ENCODE results near the gene MMGT1. TPM values are rescaled to one million over a fixed set of nuclear protein-coding genes. Genes with fewer than 3 reads are reported as not detected.

The MMGT1 gene
- total RNA-seq, 1 experiment from 2014 or later, result 22.6 TPM

- Histone ChIP-seq H3K14ac (ENCODE audit: insufficient read depth, low read length) (no peak overlapping the region), H3K18ac (ENCODE audit: insufficient read length, low read depth, low read length) (no peak overlapping the region), H2BK15ac (ENCODE audit: low read depth, low read length) (no peak overlapping the region), H3K27me3 (ENCODE audit: insufficient read depth, low read length) (no peaks in the 10 kb centered on the region), H3K27ac (ENCODE audit: insufficient read length, low read depth, low read length) (no peak overlapping the region), H2BK5ac (ENCODE audit: insufficient read length, low read length) (no peak overlapping the region), H3K4ac (ENCODE audit: low read depth, low read length) (no peak overlapping the region), H3K79me1 (ENCODE audit: insufficient read depth, low read depth, low read length, poor library complexity, severe bottlenecking) (no peaks in the 10 kb centered on the region), H3K9me3 (ENCODE audit: control insufficient read depth, low read depth, low read length) (peaks cover 79% of the 10 kb centered on the region), H4K5ac (ENCODE audit: insufficient read length, low read depth, low read length) (no peak overlapping the region), H2AFZ (ENCODE audit: low read length) (no peak overlapping the region), H4K8ac (replicated peaks; ENCODE audit: insufficient read length, low read depth, low read length) (no peak overlapping the region), H4K91ac (ENCODE audit: insufficient read length, low read depth, low read length) (no peak overlapping the region), H2BK20ac (ENCODE audit: low read depth, low read length, poor library complexity, severe bottlenecking) (no peak overlapping the region), H3K9ac (ENCODE audit: extremely low read depth, insufficient read length, low read length) (no peak overlapping the region), H2AK5ac (ENCODE audit: insufficient read length, low read length) (no peak overlapping the region), H2BK12ac (ENCODE audit: insufficient read length, low read depth, low read length) (no peak overlapping the region), H3T11ph (ENCODE audit: low read length) (no peak overlapping the region), H4K20me1 (ENCODE audit: control insufficient read depth, insufficient read depth, insufficient read length) (no peaks in the 10 kb centered on the region), H3K23ac (ENCODE audit: insufficient read length, low read depth, low read length) (no peak overlapping the region), H3K4me2 (ENCODE audit: insufficient read depth, insufficient read length, low read length) (no peak overlapping the region), H3K79me2 (ENCODE audit: insufficient read depth, low read length) (no peaks in the 10 kb centered on the region), H3K23me2 (ENCODE audit: insufficient read length, low read depth, low read length, poor library complexity, severe bottlenecking) (no peaks in the 10 kb centered on the region), H3K4me1 (ENCODE audit: insufficient read depth, low read length) (no peaks in the 10 kb centered on the region), H2BK120ac (ENCODE audit: low read depth, low read length, poor library complexity, severe bottlenecking) (no peak overlapping the region), H3K56ac (ENCODE audit: insufficient read length, low read depth, low read length) (no peak overlapping the region)
- peaks cover 0 to 14% (median 0%) of the 10 kb centered on the region in 3 experiments; a peak in 3 of 7 replicates for H3K36me3 Mint-ChIP-seq (ENCODE audit: insufficient read depth in 1 of 3, low read depth in 3 of 3)
- peaks cover 74 to 96% of the 10 kb centered on the region in 2 experiments for H3K9me3 Mint-ChIP-seq
- DNase-seq, result no peak
- WGBS (ENCODE audit: extremely low coverage, insufficient read length, low lambda C conversion rate), result no CpG with 5 or more reads among the region's 5 CpGs
- no peak overlapping the region for H3K27ac Mint-ChIP-seq
- no peaks in the 10 kb centered on the region for H3K4me1 Mint-ChIP-seq
- TF ChIP-seq CTCF (conservative IDR thresholded peaks at IDR 0.05), result no peak
- no peaks in the 10 kb centered on the region; the same call in 1 of the 2 replicates for H3K27me3 Mint-ChIP-seq (ENCODE audit: low read depth)
- H3K4me3 Mint-ChIP-seq, result no peak overlapping the region
Observed at GRCh38 chrX:135914404-135914803, 59.4 kb downstream of the MMGT1 start.

Other genes starting within 250 kb of the MMGT1 start
- gene CT45A3, start 205.8 kb downstream of the MMGT1 start, total RNA-seq (2021), result not detected in 2 replicates
- gene CT45A5, start 188.5 kb downstream of the MMGT1 start, total RNA-seq (2021), result not detected in 2 replicates
- not detected in 2 replicates for gene CT45A6, start 171.2 kb downstream of the MMGT1 start, total RNA-seq (2021)
- not detected in 2 replicates for gene CT45A2, start 154.0 kb downstream of the MMGT1 start, total RNA-seq (2021)
- not detected in 2 replicates for gene CT45A7, start 136.7 kb downstream of the MMGT1 start, total RNA-seq (2021)
- not detected in 2 replicates for gene CT45A8, start 119.5 kb downstream of the MMGT1 start, total RNA-seq (2021)
- gene CT45A9, start 102.2 kb downstream of the MMGT1 start, total RNA-seq (2021), result not detected in 2 replicates
- not detected in 2 replicates for gene CT45A10, start 80.5 kb downstream of the MMGT1 start, total RNA-seq (2021)
- not detected in 2 replicates for gene SAGE1, start 80.3 kb downstream of the MMGT1 start, total RNA-seq (2021)
- gene SLC9A6, start 11.4 kb upstream of the MMGT1 start, total RNA-seq (2021), result 12.3 and 12.8 TPM in 2 replicates
- 20.0 and 22.0 TPM in 2 replicates for gene FHL1, start 173.5 kb upstream of the MMGT1 start, total RNA-seq (2021)

Data from H9 (cell line).